Measurements from ENCODE around the gene GSG1L.

GSG1L gene

GRCh38 chr16:27753563-27753962 lies 310.0 kb downstream of the GSG1L start:
- no peak for DNase-seq (ENCODE audit: low read depth)
- H3K4me3 ChIP-seq (ENCODE audit: low read length): no peak overlapping the region
- H3K36me3 ChIP-seq (ENCODE audit: control insufficient read depth, insufficient read depth, low read length, severe bottlenecking): peaks cover 6% of the 10 kb centered on the region
- no peak overlapping the region for H3K9ac ChIP-seq (ENCODE audit: low read length)
- H3K9me3 ChIP-seq (ENCODE audit: control insufficient read depth, low read length): no peaks in the 10 kb centered on the region
- no peaks in the 10 kb centered on the region for H3K27me3 ChIP-seq (replicated peaks; ENCODE audit: control insufficient read depth, insufficient read depth, low read length)
- peaks cover 26% of the 10 kb centered on the region for H3K4me1 ChIP-seq (ENCODE audit: control insufficient read depth, insufficient read depth, low read length)

- Histone ChIP-seq H3K9me3 (ENCODE audit: control insufficient read depth, low read length) (no peaks in the 10 kb centered on the region), H3K36me3 (ENCODE audit: control insufficient read depth, insufficient read depth, low read length, severe bottlenecking) (peaks cover 6% of the 10 kb centered on the region), H3K4me1 (ENCODE audit: control insufficient read depth, insufficient read depth, low read length) (peaks cover 19% of the 10 kb centered on the region), H3K27me3 (replicated peaks; ENCODE audit: control insufficient read depth, insufficient read depth, low read length) (no peaks in the 10 kb centered on the region), H3K9ac (ENCODE audit: low read length) (no peak overlapping the region), H3K4me3 (ENCODE audit: low read length) (no peak overlapping the region)
- no peak for DNase-seq (ENCODE audit: low read depth)
Observed at GRCh38 chr16:27752241-27752640, 311.3 kb downstream of the GSG1L start.

GRCh38 chr16:27751676-27752075 lies 311.8 kb downstream of the GSG1L start:
- no peak overlapping the region for H3K4me3 ChIP-seq (ENCODE audit: low read length)

GRCh38 chr16:27751233-27751632 lies 312.3 kb downstream of the GSG1L start:
- Histone ChIP-seq H3K36me3 (ENCODE audit: control insufficient read depth, insufficient read depth, low read length, severe bottlenecking) (peaks cover 6% of the 10 kb centered on the region), H3K27me3 (replicated peaks; ENCODE audit: control insufficient read depth, insufficient read depth, low read length) (no peaks in the 10 kb centered on the region), H3K4me3 (ENCODE audit: low read length) (no peak overlapping the region), H3K9ac (ENCODE audit: low read length) (no peak overlapping the region), H3K9me3 (ENCODE audit: control insufficient read depth, low read length) (no peaks in the 10 kb centered on the region), H3K4me1 (ENCODE audit: control insufficient read depth, insufficient read depth, low read length) (peaks cover 10% of the 10 kb centered on the region)
- DNase-seq (ENCODE audit: low read depth): no peak

More at GRCh38 chr16:27751676-27752075, 311.8 kb downstream of the GSG1L start:
- Histone ChIP-seq H3K9me3 (ENCODE audit: control insufficient read depth, low read length) (no peaks in the 10 kb centered on the region), H3K36me3 (ENCODE audit: control insufficient read depth, insufficient read depth, low read length, severe bottlenecking) (peaks cover 6% of the 10 kb centered on the region), H3K27me3 (replicated peaks; ENCODE audit: control insufficient read depth, insufficient read depth, low read length) (no peaks in the 10 kb centered on the region), H3K9ac (ENCODE audit: low read length) (no peak overlapping the region), H3K4me1 (ENCODE audit: control insufficient read depth, insufficient read depth, low read length) (peaks cover 13% of the 10 kb centered on the region)
- no peak for DNase-seq (ENCODE audit: low read depth)

- no peaks in the 10 kb centered on the region for H3K9me3 ChIP-seq (ENCODE audit: control insufficient read depth, low read length)
- peaks cover 6% of the 10 kb centered on the region for H3K36me3 ChIP-seq (ENCODE audit: control insufficient read depth, insufficient read depth, low read length, severe bottlenecking)
- peaks cover 9% of the 10 kb centered on the region for H3K4me1 ChIP-seq (ENCODE audit: control insufficient read depth, insufficient read depth, low read length)
- H3K9ac ChIP-seq (ENCODE audit: low read length): no peak overlapping the region
- no peak overlapping the region for H3K4me3 ChIP-seq (ENCODE audit: low read length)
- no peak for DNase-seq (ENCODE audit: low read depth)
- no peaks in the 10 kb centered on the region for H3K27me3 ChIP-seq (replicated peaks; ENCODE audit: control insufficient read depth, insufficient read depth, low read length)
Observed at GRCh38 chr16:27749946-27750345, 313.6 kb downstream of the GSG1L start.

GRCh38 chr16:27749547-27749875 lies 314.0 kb downstream of the GSG1L start:
- DNase-seq (ENCODE audit: low read depth): no peak
- no peak overlapping the region for H3K4me3 ChIP-seq (ENCODE audit: low read length)

GRCh38 chr16:27748868-27749546 lies 314.5 kb downstream of the GSG1L start:
- DNase-seq (ENCODE audit: low read depth): peak; percentile 58
- H3K9ac ChIP-seq (ENCODE audit: low read length): no peak overlapping the region
- no peaks in the 10 kb centered on the region for H3K27me3 ChIP-seq (replicated peaks; ENCODE audit: control insufficient read depth, insufficient read depth, low read length)
- H3K4me1 ChIP-seq (ENCODE audit: control insufficient read depth, insufficient read depth, low read length): peaks cover 9% of the 10 kb centered on the region
- H3K4me3 ChIP-seq (ENCODE audit: low read length): no peak overlapping the region
- H3K9me3 ChIP-seq (ENCODE audit: control insufficient read depth, low read length): no peaks in the 10 kb centered on the region
- peaks cover 6% of the 10 kb centered on the region for H3K36me3 ChIP-seq (ENCODE audit: control insufficient read depth, insufficient read depth, low read length, severe bottlenecking)

More at GRCh38 chr16:27749547-27749875, 314.0 kb downstream of the GSG1L start:
- peaks cover 6% of the 10 kb centered on the region for H3K36me3 ChIP-seq (ENCODE audit: control insufficient read depth, insufficient read depth, low read length, severe bottlenecking)
- peaks cover 9% of the 10 kb centered on the region for H3K4me1 ChIP-seq (ENCODE audit: control insufficient read depth, insufficient read depth, low read length)
- no peaks in the 10 kb centered on the region for H3K27me3 ChIP-seq (replicated peaks; ENCODE audit: control insufficient read depth, insufficient read depth, low read length)
- no peaks in the 10 kb centered on the region for H3K9me3 ChIP-seq (ENCODE audit: control insufficient read depth, low read length)
- H3K9ac ChIP-seq (ENCODE audit: low read length): no peak overlapping the region

- no peak for DNase-seq (ENCODE audit: low read depth)
- no peaks in the 10 kb centered on the region for H3K9me3 ChIP-seq (ENCODE audit: control insufficient read depth, low read length)
- H3K36me3 ChIP-seq (ENCODE audit: control insufficient read depth, insufficient read depth, low read length, severe bottlenecking): peaks cover 6% of the 10 kb centered on the region
- no peak overlapping the region for H3K9ac ChIP-seq (ENCODE audit: low read length)
- H3K4me1 ChIP-seq (ENCODE audit: control insufficient read depth, insufficient read depth, low read length): peaks cover 9% of the 10 kb centered on the region
- no peak overlapping the region for H3K4me3 ChIP-seq (ENCODE audit: low read length)
- no peaks in the 10 kb centered on the region for H3K27me3 ChIP-seq (replicated peaks; ENCODE audit: control insufficient read depth, insufficient read depth, low read length)
Observed at GRCh38 chr16:27747946-27748345, 315.6 kb downstream of the GSG1L start.

- Histone ChIP-seq H3K36me3 (ENCODE audit: control insufficient read depth, insufficient read depth, low read length, severe bottlenecking) (peaks cover 6% of the 10 kb centered on the region), H3K9ac (ENCODE audit: low read length) (no peak overlapping the region), H3K4me1 (ENCODE audit: control insufficient read depth, insufficient read depth, low read length) (peaks cover 9% of the 10 kb centered on the region), H3K4me3 (ENCODE audit: low read length) (no peak overlapping the region), H3K9me3 (ENCODE audit: control insufficient read depth, low read length) (no peaks in the 10 kb centered on the region), H3K27me3 (replicated peaks; ENCODE audit: control insufficient read depth, insufficient read depth, low read length) (no peaks in the 10 kb centered on the region)
- DNase-seq (ENCODE audit: low read depth): no peak
Observed at GRCh38 chr16:27746076-27746855, 317.2 kb downstream of the GSG1L start.

GRCh38 chr16:27745348-27745747 lies 318.2 kb downstream of the GSG1L start:
- Histone ChIP-seq H3K27me3 (replicated peaks; ENCODE audit: control insufficient read depth, insufficient read depth, low read length) (no peaks in the 10 kb centered on the region), H3K4me1 (ENCODE audit: control insufficient read depth, insufficient read depth, low read length) (peaks cover 9% of the 10 kb centered on the region), H3K4me3 (ENCODE audit: low read length) (no peak overlapping the region), H3K9ac (ENCODE audit: low read length) (no peak overlapping the region), H3K9me3 (ENCODE audit: control insufficient read depth, low read length) (no peaks in the 10 kb centered on the region), H3K36me3 (ENCODE audit: control insufficient read depth, insufficient read depth, low read length, severe bottlenecking) (peaks cover 6% of the 10 kb centered on the region)
- no peak for DNase-seq (ENCODE audit: low read depth)

GRCh38 chr16:27743963-27744362 lies 319.6 kb downstream of the GSG1L start:
- Histone ChIP-seq H3K4me3 (ENCODE audit: low read length) (no peak overlapping the region), H3K4me1 (ENCODE audit: control insufficient read depth, insufficient read depth, low read length) (peaks cover 3% of the 10 kb centered on the region), H3K9ac (ENCODE audit: low read length) (no peak overlapping the region), H3K36me3 (ENCODE audit: control insufficient read depth, insufficient read depth, low read length, severe bottlenecking) (peaks cover 3% of the 10 kb centered on the region), H3K9me3 (ENCODE audit: control insufficient read depth, low read length) (no peaks in the 10 kb centered on the region), H3K27me3 (replicated peaks; ENCODE audit: control insufficient read depth, insufficient read depth, low read length) (no peaks in the 10 kb centered on the region)
- DNase-seq (ENCODE audit: low read depth): no peak
